SU-DHL-6 (cell line): ENCODE results near the gene ZNF438.

Experiments
- CTCF ChIP-seq: fragments of 200-600 bp; sonication (generic); IDR thresholded peaks from one replicate; pipeline ENCODE4 v1.5.1; 2017; ENCODE audit warnings: antibody characterized with exemption, mild to moderate bottlenecking, low read length, moderate library complexity; ENCODE audit not compliant: insufficient read depth, poor library complexity, severe bottlenecking
- EZH2phosphoT487 ChIP-seq: fragments of 200-600 bp; sonication (generic), shearing (Covaris generic); conservative IDR thresholded peaks from 2 replicates; pipeline ENCODE4 v1.6.1; 2018; ENCODE audit warnings: mild to moderate bottlenecking, antibody characterized with exemption, low read length, moderate library complexity, mixed read lengths

- TF ChIP-seq CTCF (no peak), EZH2phosphoT487 (no peak)
Observed at GRCh38 chr10:30887839-30888238, 143.8 kb downstream of the ZNF438 start.
